DLD1 (cell line): ENCODE data around the gene MEG3.

Experiments used
- in situ Hi-C: cut with HindIII; loops from 2 replicates; pipeline ENCODE4 v1.10.0; 2017; ENCODE audit warnings: low sequenced_read_pairs

The MEG3 gene

DNA sequence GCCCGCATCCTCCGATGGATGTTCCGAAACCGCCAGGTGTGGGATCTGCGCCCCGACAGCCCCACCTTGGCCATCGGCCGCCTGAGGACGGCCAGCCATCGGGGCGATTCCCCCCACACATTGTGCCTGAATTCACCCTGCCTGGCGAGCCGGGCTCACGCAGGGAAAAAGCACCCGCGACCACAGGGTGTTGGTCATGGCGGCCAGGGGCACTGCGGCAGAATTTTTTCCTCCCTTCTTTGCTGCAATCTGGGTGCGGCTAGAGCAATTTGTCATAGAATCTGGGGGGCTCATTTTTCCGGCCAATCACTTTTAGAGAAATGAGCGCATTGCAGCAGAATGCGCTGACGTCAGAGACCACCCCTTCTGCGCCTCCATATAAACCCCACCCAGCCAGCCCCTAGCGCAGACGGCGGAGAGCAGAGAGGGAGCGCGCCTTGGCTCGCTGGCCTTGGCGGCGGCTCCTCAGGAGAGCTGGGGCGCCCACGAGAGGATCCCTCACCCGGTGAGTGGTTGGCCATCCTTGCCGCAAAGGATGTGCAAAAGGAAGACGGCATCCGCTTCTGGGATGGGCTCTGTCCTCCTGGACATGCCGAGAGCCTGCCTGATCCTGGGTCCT, at the start of gene MEG3:
TSS of gene MEG3 (plus strand) at position 406 of the 619 bp plus-strand sequence.
- in situ Hi-C loops = no loop called here

DNA sequence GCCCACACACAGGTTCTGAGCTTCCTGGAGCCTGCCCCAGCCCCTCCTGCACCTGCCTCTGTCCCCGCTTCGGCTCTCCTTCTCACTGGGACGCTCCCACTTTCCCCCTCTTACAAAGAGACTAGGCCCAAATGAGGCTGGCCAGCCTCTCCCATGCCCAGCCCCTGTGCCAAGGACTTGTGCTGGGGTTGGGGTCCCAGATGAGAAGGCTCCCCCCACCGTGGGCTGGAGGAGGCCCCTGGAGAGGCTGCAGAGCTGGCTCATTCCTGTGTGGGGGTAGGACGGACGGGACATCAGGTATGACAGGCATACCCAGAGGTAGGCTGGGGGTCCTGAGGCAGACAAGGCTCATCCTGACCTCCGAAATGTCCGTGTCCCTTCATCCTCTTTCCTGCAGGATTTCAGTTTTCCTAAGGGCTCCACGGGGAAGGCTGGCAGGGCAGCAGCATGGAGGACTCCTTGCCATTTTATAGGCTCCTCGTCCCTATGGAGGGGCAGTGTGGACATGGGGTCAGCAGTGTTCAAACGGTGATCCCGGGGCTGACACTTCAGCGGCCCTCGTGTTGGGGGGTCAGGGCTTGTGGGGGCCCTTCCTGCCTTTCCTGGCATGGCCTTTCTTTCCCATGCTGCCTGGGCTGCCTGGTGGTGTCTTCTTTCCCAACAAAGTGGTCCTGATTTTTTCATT, 49.1 kb upstream of the MEG3 start:
- in situ Hi-C loops = no loop called here

DNA sequence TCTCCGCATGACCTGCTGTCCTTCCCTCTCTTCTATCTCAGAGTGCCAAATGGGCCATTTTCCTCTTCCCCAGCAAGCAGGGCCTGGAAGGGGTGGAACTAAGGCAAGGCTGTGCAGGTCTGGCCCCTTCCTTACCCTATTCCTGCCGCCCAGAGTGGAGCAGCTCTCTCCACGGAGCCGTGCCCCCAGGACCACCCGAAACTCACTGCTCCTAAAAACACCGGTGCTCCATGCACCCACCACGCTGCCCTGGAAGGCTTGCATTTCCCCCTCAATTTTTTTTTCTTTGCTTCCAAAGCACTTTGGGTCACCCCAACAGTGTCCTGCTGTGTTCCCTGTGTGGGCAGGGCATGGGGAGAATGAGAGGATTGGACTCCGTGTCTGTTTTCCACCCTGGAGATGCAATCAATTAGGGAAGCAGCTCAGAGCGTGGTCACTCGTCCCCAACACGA, 48.5 kb upstream of the MEG3 start:
- in situ Hi-C loops = no loop called here

DNA sequence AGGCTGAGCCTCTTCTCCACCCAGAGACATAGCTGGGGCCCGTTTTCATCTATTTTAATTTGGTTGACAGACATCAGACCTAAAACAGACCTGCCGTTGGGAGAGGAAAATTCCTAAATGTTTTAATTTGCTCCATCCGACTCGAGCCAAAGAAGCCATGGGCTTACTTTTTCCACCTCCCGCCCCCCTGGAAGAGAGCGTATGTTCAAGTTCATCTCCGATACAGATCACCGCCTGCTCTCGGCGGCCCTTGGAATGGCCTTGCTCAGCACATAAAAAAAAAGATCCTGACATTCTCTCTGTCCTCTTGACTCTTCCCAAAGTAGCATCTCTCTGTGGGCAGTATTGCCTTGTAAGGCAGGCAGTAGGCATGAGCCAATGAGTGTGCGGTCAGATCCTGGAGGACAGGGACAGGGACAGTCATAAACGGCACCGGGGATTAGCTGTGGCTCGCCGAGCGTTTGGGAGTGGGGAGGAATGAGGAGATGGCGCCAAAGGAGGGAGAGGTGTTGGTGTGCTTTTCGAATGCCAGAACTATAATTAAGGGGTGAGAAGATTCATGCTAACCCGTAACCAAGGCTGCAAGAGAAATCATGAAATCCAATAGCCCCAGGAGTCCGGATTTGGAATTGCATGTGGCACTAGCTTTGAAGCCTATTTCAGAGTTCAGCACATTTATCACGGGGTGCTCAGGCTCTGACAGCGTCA, 47.9 kb upstream of the MEG3 start:
- in situ Hi-C loops = no loop called here

DNA sequence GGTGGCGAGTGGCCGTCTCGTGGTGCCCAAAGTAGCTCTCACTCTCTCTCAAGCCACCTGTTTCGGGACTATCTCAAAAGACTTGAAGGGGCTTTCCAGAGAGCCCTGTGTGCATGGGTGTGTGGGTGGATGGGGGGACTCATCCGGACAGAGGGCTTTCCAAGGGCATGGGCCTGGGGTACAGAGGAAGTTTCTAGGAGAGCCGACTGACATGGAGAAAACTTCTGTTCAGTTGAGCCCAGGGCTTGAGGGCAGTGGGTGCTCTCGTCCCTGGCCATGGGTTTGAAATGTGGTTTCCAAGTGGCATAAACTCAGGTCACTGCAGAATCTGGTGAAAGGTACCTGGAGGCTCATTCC, 47.4 kb upstream of the MEG3 start:
- in situ Hi-C loops = no loop called here

DNA sequence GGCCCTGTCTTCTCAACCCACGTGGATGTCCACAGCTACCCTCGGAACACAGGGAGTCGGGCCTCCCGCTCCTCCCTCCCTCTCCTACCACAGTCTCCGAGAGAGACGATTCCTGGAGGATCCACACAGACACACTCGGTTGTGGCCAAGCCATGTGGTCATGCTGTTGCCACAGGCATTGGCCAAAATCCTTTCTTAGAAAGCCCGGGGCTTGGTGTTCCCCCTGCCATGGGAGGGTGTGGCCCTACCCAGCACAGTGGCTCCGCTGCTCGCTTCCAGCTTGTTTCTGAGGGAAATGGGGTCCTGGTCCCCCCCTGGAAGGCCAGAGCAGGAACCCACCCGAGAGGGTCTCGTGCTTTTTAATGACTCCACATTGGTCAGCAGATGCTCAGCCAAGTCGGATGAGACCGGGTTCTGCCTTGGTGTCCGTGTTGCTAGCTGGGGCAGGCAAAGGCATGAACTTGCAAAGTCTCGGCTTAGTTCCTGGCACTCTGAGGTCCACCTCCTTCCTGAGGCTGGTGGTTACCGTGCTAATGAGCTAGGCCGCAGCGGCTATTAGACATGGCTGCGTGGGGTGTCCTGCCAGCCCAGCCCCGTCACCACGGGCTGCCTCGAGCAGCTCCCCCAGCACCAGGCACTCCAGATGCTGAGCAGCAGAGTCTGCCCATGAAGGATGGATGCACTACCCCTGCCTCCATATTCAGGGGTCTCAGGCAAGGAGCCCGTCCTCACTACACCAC, 46.8 kb upstream of the MEG3 start:
- in situ Hi-C loops = no loop called here

DNA sequence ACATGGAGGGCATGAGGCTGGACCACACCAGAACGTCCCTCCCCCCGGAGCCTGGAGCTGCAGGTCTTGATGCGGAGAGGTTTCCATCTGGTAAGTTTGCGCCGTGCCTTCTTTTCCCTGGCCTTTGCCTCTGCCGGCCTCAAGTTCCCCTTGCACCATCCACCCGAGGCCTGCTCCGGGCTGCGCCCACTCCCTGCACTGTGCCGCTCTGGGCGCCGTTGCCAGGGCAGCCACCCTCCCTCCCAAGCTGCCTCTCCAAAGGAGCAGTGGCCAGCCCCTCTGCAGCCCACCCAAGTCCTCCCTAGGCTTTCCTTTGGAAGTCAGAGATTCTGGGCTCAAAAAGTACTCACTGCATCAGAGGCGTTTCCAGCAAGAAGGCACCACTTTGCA, 46.2 kb upstream of the MEG3 start:
- in situ Hi-C loops = no loop called here

DNA sequence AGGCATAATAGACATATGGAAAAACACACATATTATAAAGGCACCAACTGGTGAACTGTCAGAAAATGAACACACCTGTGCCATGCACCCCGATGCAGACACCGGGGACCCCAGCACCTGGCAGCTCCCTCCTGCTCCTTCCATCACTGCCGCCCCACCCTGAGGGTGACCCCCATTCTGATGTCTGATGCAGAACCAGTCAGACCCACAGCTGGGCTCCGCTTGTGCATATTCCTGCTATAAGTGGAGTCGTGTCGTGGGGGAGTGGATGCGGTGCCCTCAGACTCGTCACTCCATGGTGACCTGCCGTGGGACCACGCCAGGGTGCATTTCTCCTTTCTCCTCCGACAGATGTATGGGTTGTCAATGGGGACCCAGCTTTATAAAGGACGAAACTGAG, 45.7 kb upstream of the MEG3 start:
- in situ Hi-C loops = no loop called here

DNA sequence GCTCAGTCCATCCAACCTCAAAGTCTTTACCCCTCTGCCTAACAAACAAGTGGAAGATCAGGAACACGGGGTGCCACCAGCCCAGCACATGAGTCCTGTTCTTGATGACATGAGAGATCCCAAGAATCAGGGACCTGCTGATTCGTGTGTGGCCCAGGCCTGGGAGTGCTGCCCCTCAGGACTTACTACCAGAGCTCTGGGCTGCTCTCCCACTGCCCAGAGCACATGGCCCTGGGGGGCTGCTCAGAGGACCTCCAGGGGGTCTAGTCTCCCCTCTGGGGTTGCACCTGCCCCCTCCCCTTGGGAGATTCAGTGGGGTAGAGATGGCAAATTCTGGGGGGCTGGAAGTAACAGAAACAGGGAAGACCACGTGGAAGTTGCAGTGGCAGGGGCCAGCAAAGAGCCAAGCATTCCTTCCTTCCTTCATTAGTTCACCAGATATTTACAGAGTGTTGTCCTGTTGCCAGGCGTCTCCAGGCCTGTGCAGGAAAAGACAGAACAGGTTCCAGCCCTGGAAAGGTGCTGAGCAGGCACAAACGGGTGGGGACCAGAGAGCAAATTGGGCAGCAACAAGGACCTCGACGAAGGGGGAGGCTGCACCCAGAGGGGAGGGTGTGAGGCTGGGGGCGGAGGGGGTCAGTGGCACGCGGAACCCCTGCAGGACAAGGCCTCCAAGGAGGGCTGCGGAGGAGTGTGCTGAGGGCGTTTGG, 45.1 kb upstream of the MEG3 start:
- in situ Hi-C loops = no loop called here

DNA sequence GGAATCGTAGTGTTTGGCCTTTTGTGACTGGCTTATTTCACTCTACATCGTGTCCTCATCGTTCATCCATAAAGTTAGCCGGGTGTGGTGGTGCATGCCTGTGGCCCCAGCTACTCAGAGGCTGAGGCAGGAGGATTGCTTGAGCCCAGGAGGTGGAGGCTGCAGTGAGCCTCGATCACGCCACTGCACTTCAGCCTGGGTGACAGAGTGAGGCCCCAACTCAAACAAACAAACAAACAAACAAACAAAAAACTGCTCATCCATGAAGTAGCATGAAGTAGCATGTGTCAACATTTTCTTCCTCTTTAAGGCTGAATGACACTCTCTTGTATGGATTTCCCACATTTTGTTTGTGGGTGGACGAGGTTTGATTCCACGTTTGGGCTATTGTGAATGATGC, 44.0 kb upstream of the MEG3 start:
- in situ Hi-C loops = no loop called here

DNA sequence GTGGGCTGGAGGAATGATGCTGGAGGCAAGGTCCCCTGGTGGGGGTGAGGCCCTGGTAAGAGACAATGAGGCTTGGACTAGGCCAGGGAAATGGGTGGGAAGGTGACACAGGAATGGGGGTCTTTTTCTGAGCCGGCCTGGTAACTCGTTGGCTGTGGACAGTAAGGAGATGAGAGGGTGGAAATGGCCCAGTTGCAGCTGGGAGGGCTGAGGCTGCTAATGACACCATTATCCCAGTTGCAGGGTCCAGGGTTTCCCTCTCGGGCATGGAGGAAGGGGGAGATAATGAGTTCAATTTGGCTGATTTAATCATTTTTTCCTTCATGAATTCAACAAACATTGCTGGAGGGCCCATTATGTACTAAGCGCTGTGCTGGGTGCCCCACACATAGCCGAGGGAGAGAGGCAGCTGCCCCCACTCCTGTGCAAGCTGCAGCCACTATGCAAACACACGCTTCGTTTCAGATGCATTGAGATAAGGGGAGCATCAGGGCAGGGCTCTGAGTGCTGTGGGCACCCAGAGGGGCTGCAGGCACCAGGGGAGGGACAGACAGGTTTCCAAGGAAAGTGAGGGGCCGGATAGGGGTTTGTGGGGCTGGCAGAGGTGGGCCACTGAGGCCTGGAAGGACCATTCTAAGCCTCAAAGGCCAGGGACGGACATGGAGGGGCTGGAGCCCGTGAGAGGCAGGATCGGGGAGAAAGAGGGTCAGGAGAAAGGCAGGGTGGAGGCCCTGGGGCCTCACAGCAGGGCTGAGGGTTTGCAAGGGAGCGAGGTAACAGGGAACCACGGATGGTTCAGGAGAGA, 43.2 kb upstream of the MEG3 start:
- in situ Hi-C loops = no loop called here

DNA sequence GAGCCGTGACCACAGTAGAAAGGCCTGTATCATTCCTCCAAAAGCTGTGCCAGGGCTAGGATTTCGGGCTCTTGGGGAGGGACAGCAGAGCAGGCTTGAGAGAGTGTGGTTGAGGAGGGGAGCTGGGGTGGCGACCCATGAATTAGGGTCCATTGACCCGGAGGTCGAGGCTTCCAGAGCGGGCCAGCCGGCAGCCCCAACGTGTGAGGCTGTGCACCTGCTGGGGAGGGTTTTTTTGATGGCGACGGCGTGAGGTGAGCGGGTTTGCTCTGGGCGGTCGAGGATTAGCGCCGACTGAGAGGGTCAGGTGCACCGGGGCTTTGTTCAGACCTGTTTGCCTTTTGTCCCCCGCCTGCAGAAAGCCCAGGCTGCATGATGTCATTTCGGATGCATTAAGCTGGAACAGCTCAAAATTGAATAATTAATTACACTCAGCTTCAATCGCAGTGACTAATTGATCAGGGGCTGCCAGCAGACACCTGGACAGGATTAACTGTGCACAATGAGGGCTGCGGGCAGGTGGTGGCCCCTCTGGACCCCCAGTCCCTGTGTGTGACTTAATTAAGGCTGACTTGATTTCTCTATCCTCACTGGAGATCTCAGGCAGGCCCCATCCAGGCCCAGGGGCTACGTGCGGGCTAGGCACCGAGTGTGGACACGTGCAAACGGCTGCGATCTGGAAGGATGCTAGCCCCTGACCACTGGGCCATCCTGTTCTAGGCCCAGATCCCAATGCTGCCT, 42.1 kb upstream of the MEG3 start:
- in situ Hi-C loops = no loop called here

DNA sequence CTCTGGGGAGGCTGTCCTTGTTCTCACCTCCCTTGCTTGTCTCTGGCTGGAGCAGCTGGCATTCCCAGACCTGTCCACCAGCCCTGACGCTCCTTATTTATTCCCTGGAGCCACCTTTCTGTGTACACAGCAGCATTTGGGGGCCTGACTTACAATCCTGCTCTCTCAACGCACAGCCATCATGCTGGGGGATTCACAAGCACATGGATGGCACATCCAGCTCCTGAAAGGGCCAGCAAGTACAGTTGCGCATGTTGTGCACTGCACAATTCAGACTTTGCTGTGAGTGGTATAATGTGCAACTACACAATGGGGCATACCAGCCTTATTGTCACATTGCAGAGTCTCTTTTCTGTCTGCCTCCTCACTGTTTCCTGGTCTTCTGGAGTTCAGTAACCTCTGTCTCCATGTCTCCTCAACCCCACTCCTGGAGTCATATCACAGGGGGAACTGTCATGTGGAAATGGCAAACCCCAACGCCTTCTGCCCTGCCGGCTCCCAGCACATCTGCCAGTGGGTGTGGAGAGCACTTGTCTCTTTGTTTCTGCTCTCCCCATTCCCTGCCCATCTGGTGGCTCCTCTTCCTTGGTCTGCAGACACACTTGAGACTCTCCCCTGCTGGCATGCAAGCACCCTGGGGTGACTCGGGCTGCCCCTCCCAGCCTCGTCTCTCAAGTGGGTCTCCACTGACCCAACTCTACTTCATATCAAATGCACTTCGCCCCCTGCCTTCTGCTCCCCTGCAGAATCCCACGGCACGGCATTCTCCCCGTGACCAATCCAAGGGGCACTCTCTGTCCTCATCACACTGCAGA, 41.2 kb upstream of the MEG3 start:
- in situ Hi-C loops = no loop called here

DNA sequence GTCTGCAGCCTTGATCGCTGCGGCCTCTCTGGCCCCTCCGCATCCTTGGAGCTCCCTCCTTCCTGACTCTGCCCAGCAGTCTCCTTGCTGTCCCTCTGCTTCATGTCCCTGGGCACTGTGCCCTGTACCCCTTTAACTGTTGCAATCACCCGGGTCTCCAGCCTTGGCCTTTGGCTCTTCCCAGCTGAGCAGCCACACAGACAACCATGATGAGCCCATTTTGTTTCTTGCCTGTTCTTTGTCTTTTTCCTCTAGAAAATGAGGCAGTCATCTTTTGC, 40.6 kb upstream of the MEG3 start:
- in situ Hi-C loops = no loop called here

DNA sequence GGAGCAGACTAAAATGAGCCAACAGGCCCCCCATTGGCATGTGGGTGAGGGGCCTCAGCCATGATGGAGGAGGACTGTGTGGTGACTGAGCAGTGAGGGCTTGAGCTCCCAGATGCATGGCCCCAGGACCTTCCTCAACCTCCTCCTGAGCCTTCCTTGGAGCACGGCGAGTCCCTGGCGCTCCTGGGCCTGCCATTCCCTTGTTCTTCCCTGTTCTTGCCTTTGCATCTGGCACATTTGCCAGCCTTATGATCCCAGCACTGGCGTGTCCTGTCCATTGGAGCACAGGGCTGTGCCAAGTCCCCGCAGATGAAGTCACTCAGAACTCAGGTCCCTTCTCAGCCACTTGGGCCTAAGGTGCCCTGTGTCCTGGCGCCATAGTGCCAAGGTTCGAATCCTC, 40.3 kb upstream of the MEG3 start:
- in situ Hi-C loops = no loop called here

DNA sequence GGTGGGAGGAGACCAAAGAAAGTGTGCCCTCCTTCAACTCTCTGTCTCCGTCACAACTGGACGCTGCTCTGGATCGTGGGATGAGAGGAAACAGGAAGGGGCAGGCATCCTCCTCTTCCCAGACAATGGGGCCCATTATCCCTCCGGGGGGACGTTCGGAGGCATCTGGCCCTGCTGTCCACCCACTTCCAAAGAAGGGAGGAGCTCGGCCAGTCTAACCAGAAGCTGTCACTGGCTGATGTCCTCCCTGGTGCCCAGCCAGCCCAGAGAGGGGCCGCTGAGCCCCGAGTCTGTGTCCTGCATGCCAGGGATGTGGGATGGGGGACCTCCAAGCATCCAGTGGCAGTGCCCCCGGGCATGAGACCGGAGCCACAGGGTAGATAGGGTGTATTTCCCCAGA, 39.8 kb upstream of the MEG3 start:
- in situ Hi-C loops = no loop called here

DNA sequence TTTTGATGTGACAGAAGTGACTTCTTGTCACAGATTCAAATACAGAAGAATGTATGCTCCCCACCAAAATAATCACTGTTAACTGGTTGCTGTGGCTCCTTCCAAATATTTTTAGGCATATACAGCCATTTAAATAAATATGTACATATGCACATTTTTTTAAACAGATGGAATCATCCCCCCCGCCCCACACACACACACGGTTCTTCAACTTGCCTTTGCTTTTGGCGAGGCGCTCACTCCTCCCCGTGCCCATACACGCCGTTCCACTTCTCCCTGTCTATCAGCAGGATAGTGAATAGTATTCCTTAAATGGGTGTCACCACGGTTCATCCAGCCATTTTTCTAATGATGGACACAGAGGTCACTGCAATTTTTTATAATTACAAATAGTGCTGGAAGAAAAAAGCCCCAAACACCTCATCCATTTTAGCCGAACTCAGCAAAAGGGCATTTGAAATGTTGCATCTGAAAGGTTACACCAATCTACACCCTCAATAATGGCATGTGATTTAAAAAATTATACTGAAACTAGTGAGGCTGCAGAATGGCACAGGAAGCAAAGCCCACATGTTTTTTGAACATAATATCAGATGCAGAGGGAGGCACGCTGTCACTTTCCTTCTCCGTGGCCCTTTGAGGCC, 39.2 kb upstream of the MEG3 start:
- in situ Hi-C loops = no loop called here

DNA sequence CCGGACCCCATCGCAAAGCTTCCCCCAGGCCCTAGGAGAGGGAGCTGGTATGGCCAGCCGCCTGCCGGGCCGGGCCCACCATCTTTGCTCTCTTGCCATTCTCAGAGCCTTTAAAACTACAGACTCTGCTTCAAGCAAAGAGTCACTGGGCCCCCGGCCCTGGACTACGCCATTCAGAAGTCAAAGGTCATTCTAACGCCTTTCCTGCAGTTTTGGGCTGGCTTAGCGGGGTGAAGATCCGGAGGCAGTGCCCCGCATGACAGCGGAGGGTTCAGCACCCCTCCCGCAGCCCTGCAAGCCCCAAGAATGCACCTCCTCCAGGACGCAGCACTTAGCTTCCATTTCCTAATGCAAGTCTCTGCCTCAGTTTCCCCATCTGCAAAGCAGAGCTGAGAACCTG, 38.3 kb upstream of the MEG3 start:
- in situ Hi-C loops = no loop called here
